SKM-1 treated with dmso at 0.1 percent for 144 hours (cell line): ENCODE measurements around the gene NCKAP5L.
A peak's percentile ranks its signal among the peaks of the same experiment; 100 is the strongest.
"Not testable (repeated sequence)": the region's sequence is repeated elsewhere in the genome, so short reads cannot be mapped to it uniquely, and the experiment has no call there.

Source experiments
- DNase-seq: peaks from one replicate; lab custom pipeline; 2025; ENCODE audit not compliant: unreplicated experiment; lab: John Stamatoyannopoulos, UW

NCKAP5L gene

DNA sequence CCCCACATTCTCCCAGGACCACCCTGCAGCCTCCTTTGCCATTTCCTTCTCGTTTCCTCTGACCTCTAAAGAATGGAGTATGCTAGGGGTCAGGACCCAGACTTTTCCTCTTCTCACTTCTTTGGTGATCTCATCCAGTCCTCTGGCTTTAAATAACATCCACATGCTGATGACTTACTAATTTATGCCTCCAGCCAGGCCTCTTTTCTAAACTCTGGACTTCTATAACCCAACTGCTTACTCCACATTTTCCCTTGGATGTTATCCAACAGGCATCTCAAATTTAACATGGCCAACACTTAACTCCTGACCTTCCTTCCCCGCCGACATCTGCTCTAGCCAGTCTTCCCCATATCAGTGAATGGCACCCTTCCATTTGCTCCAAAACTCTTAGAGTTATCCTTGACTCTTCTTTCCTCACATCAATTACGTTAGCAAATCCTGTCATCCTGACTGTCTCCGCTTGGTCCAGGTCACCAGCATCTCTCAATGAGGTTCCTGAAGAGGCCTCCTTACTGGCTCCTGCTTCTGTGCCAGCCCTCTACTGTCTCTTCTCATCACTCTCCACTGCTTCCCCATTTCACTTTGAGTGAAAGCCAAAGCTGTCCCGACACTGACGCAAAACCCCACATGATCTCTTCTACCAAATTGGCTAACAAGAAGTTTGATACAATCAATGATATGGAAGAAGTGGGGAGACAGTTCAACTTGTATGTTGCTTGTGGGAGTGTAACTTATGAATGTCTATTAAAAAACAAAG, 44.1 kb downstream of the NCKAP5L start:
- no peak for DNase-seq

DNA sequence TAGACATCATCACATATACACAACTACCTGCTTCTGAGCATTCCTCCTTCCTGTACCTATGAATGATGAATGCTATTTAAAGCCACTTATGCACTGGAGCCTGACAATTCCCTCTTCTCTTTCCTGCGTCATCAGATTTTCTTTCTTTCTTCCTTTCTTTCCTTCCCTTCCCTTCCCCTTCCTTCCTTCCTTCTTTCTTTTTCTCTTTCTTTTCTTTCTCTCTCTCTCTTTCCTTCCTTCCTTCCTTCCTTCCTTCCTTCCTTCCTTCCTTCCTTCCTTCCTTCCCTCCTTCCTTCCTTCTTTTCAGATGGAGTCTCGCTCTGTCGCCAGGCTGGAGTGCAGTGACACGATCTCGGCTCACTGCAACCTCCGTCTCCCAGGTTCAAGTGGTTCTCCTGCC, 47.3 kb downstream of the NCKAP5L start:
- DNase-seq: not testable (repeated sequence)

DNA sequence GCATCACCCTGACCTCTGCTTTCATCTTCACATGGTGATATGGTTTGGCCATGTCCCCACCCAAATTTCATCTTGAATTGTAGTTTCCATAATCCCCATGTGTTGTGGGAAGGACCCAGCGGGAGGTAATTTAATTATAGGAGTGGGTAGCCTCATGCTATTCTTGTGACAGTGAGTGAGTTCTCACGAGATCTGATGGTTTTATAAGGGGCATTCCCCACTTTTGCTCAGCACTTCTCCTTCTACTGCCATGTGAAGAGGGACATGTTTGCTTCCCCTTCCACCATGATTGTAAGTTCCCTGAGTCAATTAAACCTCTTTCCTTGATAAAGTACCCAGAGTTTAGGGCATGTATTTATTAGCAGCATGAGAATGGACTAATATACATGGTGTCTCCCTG, 48.6 kb downstream of the NCKAP5L start:
- DNase-seq: no peak

DNA sequence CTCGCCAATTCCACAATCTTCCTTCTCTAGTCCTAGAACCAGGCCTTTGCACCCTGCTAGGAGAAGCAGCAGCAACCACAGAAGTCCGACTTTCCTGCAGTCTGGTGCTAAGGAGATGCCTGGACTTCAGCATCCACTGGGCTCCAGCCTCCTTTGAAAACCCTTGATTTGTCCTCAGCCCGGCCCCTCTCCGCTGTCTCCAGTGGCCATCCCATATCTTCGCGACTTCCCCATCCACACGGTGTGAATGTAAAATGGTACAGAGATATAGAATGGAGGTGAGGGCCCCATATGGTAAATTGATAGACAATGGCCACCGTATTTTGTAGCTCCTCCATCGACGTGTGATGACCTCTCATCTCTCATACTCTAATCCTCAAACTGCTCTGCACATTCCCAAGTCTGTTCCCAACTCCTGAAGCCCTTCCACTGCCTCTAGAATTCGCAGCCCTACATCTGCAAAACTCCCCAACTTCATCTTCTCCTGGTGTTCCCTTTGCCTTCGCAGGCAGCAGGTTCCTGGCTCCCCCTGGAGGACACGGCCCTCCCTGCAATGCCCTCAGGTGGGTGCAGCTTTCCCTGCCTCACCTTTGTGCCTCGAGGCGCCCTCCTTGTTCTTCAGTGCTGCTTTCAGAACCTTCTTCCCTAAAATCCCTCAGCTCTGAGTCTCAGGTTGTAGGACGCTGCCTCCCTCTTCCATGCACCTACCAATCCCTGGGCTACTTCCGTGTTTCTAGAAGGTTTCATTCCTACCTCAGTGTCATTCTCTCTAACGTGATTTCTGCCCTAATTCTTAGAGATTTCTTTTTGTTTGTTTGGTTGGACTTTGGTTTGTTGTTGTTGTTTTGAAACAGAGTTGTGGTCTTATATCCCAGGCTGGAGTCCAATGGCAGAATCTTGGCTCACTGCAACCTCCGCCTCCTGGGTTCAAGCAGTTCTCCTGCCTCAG, 50.1 kb downstream of the NCKAP5L start:
- no peak for DNase-seq

DNA sequence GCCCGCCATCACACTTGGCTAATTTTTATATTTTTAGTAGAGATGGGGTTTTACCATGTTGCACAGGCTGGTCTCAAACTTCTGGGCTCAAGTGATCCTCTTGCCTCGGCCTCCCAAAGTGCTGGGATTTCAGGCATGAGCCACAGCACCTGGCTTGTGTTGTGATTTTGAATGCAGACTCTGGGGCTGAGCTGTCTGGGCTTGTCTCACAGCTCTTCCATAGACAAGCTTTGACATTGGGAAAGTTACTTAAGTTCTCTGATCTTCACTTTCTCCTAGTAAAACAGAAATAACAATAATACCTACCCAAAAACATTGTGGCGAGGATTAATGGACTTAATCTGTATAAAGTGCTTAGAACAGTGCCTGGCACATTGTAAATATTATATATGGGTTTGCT, 50.9 kb downstream of the NCKAP5L start:
- no peak for DNase-seq

DNA sequence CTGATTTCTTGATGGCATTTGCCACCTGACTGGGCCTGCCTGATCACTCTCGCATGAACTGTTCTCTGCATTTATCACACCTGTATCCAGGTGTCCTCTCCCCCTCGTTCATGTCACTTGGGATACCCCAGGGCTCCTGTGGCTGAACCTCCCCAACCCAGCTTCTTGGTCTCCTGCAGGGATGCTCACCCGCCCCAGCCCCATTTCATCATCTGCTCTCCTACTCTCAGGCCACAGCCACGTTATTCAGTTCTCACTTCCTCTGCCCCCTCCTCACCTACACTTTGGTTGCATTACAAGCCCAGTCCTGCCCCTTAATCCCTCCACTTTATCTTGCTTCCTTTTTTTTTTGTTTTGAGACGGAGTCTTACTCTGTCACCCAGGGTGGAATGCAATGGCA, 51.4 kb downstream of the NCKAP5L start:
- peak; percentile 30 for DNase-seq

DNA sequence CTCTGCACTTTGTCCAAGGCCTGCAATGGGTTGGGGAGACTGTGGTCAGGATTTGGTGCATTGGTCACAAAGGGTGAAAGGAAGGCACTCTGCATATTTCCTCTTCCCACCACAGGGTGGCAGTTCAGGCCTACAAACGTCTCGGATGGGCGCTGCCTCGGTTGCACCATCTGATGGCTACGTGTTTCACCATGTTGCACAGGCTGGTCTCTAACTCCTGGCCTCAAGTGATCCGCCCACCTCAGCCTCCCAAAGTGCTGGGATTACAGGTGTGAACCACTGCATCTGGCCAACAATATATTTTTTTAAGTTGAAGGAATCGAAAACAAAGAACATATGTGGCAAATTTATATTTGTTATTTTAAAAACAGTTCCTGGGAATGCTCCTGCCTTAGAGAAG, 51.8 kb downstream of the NCKAP5L start:
- peak; percentile 49 for DNase-seq

DNA sequence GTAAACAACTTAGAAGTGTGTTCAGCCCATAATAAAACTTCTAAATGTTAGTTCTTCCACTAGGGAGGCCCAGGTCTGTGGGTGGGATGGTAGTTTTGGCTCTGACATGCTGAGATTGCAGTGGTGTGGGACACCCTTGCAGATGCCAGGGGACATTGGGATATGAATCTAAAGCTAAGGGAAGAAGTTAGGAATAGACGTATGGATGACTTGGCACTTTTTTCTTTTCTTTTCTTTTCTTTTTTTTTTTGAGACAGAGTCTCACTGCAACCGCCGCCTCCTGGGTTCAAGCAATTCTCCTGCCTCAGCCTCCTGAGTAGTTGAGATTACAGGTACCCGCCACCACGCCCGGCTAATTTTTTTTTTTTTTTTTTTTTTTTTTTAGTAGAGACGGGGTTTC, 55.1 kb downstream of the NCKAP5L start:
- not testable (repeated sequence) for DNase-seq

DNA sequence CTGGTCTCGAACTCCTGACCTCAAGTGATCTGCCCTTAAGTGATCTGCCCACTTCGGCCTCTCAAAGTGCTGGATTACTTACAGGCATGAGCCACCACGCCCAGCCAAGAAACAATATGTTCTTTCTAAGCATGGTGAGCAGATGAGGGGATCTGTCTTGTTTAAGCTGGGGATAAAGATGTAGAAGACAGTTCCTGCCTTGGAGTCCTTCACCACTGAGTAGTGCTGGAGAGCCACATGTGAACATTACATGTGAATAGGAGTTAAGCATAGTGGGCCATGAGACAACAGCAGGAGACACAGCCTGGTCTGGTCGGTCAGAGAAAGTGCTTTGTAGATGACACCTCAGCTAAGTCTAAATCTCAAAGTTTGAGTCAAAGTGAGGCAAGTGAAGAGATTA, 60.9 kb downstream of the NCKAP5L start:
- DNase-seq: no peak

DNA sequence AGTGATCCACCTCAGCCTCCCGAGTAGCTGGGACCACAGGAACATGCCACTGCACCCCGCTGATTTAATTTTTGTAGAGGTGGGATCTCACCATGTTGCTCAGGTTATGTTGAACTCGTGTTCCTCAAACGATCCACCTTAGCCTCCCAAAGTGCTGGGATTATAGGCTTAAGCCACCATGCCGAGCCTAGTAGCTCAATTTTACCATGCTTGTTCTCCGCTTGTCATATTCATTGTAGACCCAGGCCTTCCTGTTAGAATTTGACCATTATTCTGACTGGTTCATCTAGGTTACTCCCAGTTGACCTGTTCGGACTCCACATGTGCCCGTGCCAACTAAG, 62.1 kb downstream of the NCKAP5L start:
- no peak for DNase-seq

DNA sequence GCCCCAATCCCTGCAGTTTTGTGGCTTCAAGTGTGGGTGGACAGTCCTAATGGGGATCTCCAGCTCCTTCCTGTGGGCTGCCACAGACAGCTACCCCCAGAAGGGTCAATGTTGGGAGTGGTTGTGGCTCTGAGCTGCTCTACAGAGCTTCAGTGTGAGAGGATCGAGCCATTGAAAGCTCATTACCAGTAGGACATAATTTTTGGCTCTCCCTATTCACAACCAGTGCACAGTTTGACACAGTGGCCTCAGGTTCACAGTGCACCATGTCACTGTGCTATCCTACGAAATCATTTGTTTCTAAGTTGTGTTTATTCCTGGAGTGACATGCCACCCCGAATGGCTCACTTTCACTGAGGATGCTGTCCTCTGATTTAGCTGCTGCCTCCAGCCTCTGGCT, 64.1 kb downstream of the NCKAP5L start:
- no peak for DNase-seq

DNA sequence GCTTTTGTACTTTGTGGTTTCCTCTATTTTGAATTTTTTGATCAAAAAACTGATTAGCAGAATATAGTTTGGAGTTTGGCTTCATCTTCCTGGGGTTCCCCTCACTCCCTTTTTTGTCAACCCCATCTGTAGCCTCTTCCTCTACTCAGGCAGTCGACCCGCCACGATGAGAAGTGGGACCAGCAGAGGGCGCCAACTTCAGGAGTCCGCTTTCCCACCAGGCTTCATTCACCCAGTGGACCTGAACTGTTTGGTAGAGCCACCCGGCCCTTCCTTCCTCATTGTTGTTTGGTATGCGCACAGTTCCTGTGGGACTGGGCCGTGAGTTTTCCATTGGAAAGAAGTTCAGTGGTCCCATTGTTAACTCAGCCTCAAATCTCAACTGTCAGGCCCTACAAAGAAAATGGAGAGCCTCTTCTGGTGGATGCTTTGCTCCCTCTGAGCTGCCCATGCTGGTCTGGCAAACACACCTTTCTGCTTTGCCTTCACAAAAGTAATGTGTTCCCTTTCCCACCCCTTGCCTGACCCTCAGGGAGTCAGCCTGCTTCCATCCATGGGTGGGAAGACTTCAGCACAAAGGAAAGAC, 65.1 kb downstream of the NCKAP5L start:
- no peak for DNase-seq

DNA sequence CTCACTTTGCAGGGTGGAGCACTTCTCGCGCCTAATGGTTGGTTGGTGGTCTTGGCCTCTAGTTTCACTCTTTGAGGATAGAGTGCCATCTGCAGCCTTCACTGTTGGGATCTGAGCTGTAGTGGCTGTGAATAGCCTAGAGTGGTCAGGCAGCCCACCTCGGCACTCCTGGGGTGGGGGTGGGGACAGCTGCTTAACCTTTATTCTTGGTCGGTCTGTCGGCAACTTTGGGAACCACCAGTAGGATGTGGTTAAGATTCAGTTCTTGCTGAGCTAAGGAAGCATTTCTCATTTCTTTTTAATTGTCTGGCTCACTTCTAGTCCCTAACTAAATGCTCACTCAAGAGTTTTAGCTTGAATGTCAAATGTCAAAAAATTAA, 65.8 kb downstream of the NCKAP5L start:
- DNase-seq: no peak

DNA sequence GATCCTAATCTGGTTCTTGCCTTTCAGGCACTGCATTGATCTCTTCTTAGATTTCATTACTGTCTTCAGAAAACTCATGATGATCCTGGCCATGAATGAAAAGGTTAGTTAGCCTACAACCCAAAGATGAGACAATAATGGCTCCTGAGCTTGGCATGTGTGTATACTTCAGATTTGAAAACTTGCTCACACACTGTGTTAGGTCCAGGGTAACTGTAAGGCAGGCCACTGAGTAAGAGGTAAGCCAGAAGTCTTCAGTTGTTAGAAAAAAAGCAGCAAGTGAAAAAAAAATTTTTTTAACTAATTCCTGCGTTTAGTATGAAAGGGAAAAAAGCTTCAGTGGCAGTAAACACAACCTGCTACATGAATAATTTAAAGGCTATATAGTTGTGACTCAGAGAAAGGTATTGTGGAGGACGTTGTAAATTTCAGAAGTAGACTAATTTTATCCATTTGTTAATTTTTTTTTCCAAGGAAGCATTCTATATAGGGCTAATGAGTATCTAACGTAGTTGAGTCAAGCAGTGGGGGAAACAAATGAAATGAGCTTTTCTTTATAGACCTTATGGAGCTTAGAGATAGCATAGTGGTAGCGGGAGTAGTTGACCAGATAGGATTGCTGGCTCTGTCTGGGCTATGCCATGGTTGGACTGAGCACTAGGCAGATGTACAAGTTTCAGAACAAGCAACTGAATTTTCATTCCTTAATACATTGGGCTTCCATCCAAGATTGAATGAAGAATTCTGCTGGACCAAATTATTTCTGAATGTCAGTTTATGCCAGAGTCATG, 66.3 kb downstream of the NCKAP5L start:
- DNase-seq: no peak

DNA sequence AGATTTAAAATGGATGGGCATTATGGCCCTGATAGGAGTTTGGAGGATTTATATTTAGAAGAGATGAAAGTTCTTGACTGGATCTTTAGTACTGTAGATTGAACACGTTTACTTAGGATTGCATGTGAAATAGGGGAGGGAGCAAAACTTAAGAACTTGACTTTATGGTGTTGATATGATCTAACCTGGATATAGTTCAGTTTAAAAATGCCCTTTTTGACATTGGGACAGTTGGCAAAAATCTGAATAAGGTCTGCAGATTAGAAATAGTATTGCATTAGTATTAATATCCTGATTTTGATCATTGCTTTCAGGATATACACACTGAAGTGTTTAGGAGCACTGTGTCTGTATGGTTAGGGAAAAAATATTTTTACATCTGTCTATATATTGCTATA, 77.2 kb downstream of the NCKAP5L start:
- DNase-seq: no peak

DNA sequence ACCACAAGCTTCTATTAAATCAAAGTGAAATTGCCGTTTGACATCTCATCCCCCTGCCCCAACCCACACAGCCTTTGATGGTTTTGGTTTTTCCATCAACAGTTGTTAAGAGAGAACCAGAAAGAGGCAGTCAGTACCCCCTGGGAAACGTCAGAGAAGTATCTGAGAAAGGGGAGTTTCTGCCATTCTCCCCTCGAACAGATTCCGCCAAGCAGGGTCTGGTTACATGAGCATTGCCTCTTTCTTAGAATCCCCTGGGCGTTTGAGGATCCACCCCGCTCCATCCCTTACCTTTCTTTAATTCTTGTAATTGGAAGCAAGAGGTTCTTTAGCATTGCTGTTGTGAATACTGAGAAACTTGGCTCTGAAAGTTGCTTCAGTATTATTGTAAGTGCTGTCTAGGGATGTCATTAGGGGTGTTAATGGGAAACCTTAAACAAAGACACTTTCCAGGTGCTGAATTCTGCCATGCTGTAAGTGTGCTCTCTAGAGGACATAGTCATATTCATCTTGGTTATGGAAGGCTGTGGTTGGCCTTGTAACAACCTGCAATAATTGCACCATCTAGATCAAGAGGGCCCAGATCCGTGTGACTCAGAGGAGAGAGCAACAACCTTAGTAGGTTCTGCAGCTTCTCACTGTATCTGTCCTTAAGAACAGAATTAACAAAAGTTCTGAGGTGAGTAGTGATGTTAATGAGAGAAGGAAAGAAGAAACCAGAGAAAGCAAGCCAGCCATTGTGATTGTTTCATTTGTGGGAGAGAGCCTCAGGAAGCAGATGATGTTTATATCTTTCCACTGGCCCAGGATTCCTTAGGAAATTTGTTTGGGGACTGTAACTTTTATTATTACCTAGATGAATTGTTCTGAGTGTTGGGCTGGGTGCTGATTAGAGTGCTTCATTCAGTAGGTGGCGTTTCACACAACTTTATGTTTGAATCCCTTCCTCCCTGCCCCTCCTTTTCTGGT, 77.9 kb downstream of the NCKAP5L start:
- DNase-seq: peak; percentile 30

DNA sequence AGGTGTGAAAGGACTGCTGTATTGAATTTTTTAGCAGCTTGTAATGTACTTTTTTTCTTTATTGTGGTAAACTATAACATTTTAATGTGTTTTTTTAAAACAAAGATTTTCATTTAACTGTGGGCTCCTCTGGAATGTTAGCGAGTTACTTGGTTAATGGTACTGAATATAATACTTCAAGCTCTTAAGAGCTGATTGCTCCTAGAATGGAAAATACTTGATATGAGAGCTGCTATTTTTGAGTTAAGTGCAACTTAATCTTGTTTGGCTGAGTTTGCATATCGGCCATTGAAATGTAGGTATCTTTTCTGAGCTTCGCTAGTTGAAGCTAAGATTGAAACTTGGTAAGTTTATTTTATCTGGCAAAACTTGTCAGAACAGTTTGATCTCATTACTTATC, 79.4 kb downstream of the NCKAP5L start:
- no peak for DNase-seq

DNA sequence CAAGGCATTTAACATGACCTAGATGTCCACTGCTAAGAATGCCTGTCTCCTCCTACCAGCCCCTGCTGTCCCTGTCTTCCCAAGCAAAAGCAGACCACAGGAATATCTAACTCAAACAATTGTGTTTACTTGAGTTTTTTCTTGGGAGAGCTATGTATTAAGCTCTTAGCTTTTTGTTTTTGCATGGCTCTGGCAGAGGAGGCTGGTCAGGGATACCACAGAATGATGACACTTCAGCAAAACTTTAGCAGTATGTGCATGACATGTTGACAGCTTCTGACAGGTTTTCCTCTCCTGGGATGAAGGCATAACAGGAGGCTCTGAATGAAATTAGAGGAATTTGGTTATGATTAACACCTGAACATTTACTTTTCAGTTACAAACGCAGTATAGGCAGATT, 79.9 kb downstream of the NCKAP5L start:
- DNase-seq: no peak

DNA sequence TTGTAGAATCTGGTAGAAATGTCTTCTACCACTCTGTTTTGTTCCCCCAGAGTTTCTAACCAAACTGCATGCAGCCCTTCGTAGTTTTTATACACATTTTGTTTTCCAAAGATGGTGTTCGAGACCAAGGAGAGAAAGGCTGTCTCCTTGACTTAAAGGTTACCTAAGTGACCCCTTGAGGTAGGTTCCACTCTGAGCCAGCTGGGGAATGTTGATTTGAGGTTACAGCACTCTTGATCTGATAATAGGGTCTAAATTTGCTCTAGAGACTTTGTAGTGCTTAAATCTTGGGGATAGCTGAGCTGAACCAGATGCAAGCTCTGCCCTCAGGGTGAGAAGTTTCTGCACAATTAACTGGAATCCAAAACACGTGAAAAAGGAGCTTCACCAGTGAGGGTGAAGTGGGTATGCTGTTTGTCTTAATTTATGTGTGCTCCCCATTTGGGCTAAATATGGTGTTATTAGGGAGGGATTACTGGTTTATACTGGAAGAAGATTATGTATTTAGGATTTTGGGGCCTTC, 83.8 kb downstream of the NCKAP5L start:
- no peak for DNase-seq
